Sigmoid colon (tissue), 4 donors: ENCODE results near the gene PLPP4.

Experiments
- POLR2AphosphoS5 ChIP-seq, 4 donors: sonication (generic); formaldehyde crosslinking; IDR thresholded peaks; one replicate each; pipeline ENCODE4 v1.6.1; 2017; ENCODE audit warnings: antibody characterized with exemption in 4 of 4
- TF ChIP-seq, protein P1 (sequence below), 4 experiments: fragments of 450-650 bp in 3 of 4; fragments of 200-600 bp in 1 of 4; IDR thresholded peaks; one replicate each; pipeline ENCODE4 v1.5.1; 2016 to 2019; ENCODE audit warnings: antibody characterized with exemption in 4 of 4, mild to moderate bottlenecking in 3 of 4, moderate library complexity in 2 of 4

DNA sequence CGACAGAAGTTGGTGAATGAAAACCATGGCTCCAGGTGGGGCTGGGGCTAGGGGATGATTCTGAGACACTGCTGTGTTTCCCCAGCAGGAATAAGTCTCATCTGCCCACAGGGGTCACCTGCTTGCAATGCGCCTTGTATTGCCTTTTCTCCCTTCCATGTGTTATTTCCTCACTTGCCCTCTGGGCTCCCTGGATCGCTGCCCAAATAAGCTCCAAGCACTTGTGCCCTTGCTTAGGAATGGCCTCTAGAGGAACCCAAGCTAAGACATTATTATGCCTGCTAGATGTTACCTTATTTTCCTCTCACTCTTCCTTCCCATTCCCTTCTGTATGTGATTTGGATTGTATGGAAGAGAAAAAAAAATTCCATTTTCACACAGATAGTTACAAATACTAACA lies 24.8 kb upstream of the PLPP4 start:
- TF ChIP-seq, protein P1, sequence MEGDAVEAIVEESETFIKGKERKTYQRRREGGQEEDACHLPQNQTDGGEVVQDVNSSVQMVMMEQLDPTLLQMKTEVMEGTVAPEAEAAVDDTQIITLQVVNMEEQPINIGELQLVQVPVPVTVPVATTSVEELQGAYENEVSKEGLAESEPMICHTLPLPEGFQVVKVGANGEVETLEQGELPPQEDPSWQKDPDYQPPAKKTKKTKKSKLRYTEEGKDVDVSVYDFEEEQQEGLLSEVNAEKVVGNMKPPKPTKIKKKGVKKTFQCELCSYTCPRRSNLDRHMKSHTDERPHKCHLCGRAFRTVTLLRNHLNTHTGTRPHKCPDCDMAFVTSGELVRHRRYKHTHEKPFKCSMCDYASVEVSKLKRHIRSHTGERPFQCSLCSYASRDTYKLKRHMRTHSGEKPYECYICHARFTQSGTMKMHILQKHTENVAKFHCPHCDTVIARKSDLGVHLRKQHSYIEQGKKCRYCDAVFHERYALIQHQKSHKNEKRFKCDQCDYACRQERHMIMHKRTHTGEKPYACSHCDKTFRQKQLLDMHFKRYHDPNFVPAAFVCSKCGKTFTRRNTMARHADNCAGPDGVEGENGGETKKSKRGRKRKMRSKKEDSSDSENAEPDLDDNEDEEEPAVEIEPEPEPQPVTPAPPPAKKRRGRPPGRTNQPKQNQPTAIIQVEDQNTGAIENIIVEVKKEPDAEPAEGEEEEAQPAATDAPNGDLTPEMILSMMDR (IDR thresholded peaks at IDR 0.05): no peak
- no peak for TF ChIP-seq POLR2AphosphoS5 (IDR thresholded peaks at IDR 0.05)
